ENCODE results near the gene NTHL1.

- TF ChIP-seq CTCF (IDR thresholded peaks at IDR 0.05 in 2 of 3, conservative IDR thresholded peaks at IDR 0.05 in 1 of 3; ENCODE audit: insufficient read depth in 2 of 3, low read depth in 1 of 3, low read length in 3 of 3) (no peak), MAZ (CRISPR knock-in tag; conservative IDR thresholded peaks at IDR 0.05 in 1 of 2, IDR thresholded peaks at IDR 0.05 in 1 of 2) (no peak), ZBTB33 (CRISPR knock-in tag; IDR thresholded peaks at IDR 0.05) (no peak), RFX5 (IDR thresholded peaks at IDR 0.05; ENCODE audit: low read depth, low read length) (no peak), TAF1 (IDR thresholded peaks at IDR 0.05; ENCODE audit: control insufficient read depth, extremely low read depth, insufficient read depth, low read length, severe bottlenecking) (no peak), NFYB (IDR thresholded peaks at IDR 0.05; ENCODE audit: extremely low read depth, insufficient read length) (no peak), MAX (CRISPR knock-in tag; IDR thresholded peaks at IDR 0.05) (no peak), TARDBP (IDR thresholded peaks at IDR 0.05) (no peak), NBN (IDR thresholded peaks at IDR 0.05; ENCODE audit: low read depth) (no peak), CREB1 (IDR thresholded peaks at IDR 0.05) (no peak), CREB1 (CRISPR knock-in tag; IDR thresholded peaks at IDR 0.05) (no peak), KLF1 (tag; IDR thresholded peaks at IDR 0.05) (no peak)
Observed at GRCh38 chr16:2063861-2064260, 16.2 kb upstream of the NTHL1 start.

Measured in K562 (cell line).